Kidney epithelial cell (primary cell): ENCODE results near the gene COL19A1. TPM values are rescaled to one million over a fixed set of nuclear protein-coding genes. Genes with fewer than 3 reads are reported as not detected.

ENCODE experiments used
- DNase-seq: peaks from one replicate; pipeline ENCODE4 v3.0.0-alpha.2; 2010; ENCODE audit warnings: low read depth
- H3K27me3 ChIP-seq: 2 replicates; pipeline ENCODE4 v1.6.0; 2011; ENCODE audit warnings: low read length; ENCODE audit not compliant: control insufficient read depth, insufficient read depth
- H3K36me3 ChIP-seq: 2 replicates; pipeline ENCODE4 v1.5.1; 2011; ENCODE audit warnings: low read length; ENCODE audit not compliant: control insufficient read depth, insufficient read depth
- H3K4me3 ChIP-seq: 2 replicates; pipeline ENCODE4 v1.5.1; 2011; ENCODE audit warnings: low read depth, mild to moderate bottlenecking, control low read depth, low read length
- total RNA-seq: library from RNA; depleted of rRNA; stranded (reverse); fragments of >200 nt; gene quantifications from 2 replicates; pipeline ENCODE4 v1.2.3, GENCODE V29; 2015
- TF ChIP-seq, protein P1 (sequence below): IDR thresholded peaks from 2 replicates; pipeline ENCODE4 v1.5.1; 2011; ENCODE audit warnings: mild to moderate bottlenecking, moderate library complexity, low read length, control low read depth, inconsistent platforms; ENCODE audit not compliant: insufficient read depth, poor library complexity, severe bottlenecking

COL19A1 gene
- total RNA-seq, 1 donor from 2014 or later: not detected

DNA sequence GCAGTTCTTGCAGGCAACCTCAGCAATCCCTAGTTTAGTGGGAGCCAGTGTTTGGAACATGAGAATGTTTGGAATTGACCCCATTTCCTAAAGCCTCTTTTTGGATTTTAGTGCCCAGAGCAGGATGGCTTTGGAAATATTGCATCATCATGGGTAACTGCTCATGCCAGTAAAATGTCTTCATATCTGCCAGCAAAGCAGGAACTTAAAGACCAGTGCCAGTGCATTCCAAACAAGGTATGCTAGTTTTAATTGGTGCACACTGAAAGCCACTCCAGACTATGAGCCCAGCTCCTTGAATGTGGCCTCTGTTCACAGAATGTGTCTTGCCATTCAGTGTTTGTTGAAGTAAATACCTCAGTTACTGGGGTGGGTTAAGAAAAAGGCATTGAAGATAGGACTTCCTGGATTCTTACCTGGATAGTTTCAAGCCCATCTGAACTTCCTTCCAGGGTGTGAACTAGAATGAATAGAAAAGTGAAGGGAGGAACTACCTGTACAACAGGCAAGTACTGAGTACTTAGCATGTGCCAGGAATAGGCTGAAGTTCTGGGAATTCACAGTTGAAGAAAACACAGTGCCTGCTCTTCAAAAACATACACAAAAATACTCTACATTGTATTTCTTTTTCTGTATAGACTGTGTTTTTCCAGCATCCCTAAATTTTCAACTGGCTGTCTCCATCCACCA, 70.5 kb downstream of the COL19A1 start:
- TF ChIP-seq, protein P1, sequence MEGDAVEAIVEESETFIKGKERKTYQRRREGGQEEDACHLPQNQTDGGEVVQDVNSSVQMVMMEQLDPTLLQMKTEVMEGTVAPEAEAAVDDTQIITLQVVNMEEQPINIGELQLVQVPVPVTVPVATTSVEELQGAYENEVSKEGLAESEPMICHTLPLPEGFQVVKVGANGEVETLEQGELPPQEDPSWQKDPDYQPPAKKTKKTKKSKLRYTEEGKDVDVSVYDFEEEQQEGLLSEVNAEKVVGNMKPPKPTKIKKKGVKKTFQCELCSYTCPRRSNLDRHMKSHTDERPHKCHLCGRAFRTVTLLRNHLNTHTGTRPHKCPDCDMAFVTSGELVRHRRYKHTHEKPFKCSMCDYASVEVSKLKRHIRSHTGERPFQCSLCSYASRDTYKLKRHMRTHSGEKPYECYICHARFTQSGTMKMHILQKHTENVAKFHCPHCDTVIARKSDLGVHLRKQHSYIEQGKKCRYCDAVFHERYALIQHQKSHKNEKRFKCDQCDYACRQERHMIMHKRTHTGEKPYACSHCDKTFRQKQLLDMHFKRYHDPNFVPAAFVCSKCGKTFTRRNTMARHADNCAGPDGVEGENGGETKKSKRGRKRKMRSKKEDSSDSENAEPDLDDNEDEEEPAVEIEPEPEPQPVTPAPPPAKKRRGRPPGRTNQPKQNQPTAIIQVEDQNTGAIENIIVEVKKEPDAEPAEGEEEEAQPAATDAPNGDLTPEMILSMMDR: no peak
- no peak for DNase-seq

GRCh38 chr6:69937402-69938136, 71.2 kb downstream of the COL19A1 start:
- DNase-seq: no peak
- no peaks in the 10 kb centered on the region for H3K36me3 ChIP-seq
- H3K27me3 ChIP-seq: no peaks in the 10 kb centered on the region
- no peak overlapping the region for H3K4me3 ChIP-seq
- TF ChIP-seq, protein P1: no peak

More for the DNA sequence above, 70.5 kb downstream of the COL19A1 start:
- Histone ChIP-seq H3K36me3 (no peaks in the 10 kb centered on the region), H3K4me3 (no peak overlapping the region), H3K27me3 (no peaks in the 10 kb centered on the region)

- H3K36me3 ChIP-seq: no peaks in the 10 kb centered on the region
- no peak for DNase-seq
- H3K4me3 ChIP-seq: no peak overlapping the region
- TF ChIP-seq, protein P1: no peak
- no peaks in the 10 kb centered on the region for H3K27me3 ChIP-seq
Observed at GRCh38 chr6:69942485-69942884, 76.1 kb downstream of the COL19A1 start.

- Histone ChIP-seq H3K4me3 (no peak overlapping the region), H3K36me3 (no peaks in the 10 kb centered on the region), H3K27me3 (no peaks in the 10 kb centered on the region)
- TF ChIP-seq, protein P1: no peak
- DNase-seq: no peak
Observed at GRCh38 chr6:69945192-69945591, 78.8 kb downstream of the COL19A1 start.

DNA sequence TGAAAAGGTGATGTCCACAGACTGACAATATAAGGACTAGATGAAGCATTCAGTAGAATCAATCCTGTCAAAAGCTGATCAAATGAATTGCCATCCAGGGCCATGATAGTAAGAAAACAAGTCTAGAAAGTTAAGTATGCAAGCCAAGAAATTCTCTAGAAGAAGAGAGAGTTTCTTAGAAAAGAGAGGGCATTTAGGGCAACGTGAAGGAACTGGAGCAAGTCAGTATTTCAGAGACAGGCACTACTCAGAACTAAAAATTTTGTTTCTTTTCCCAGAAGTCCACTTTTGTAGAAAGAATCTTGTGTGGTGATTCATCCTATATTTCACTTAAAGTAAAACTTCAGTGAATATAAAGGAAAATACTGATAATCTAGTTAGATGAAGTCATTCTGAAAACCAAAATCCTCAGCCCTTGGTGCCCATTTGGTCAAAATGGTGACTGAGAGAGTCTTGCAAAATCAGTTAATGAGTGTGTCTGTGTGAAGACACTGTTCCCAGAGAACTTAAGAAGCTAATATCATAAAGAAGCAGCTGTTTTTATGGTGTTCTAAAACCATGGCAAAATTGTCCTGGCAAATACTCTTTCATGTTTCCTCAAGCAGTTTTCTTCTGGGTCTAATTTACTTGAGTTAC, 82.2 kb downstream of the COL19A1 start:
- Histone ChIP-seq H3K36me3 (no peaks in the 10 kb centered on the region), H3K4me3 (no peak overlapping the region), H3K27me3 (no peaks in the 10 kb centered on the region)
- DNase-seq: no peak
- TF ChIP-seq, protein P1: no peak
